Peyer's patch (tissue), 4 donors: ENCODE results near the gene PSD.

ENCODE experiments used
- POLR2A ChIP-seq, 2 donors: fragments of 450-650 bp; IDR thresholded peaks; one replicate each; pipeline ENCODE4 v1.5.1; 2017; ENCODE audit warnings: antibody characterized with exemption in 2 of 2, mild to moderate bottlenecking in 2 of 2, moderate library complexity in 2 of 2
- TF ChIP-seq, protein P1 (sequence below), 6 experiments: fragments of 450-650 bp in 4 of 6; fragments of 200-600 bp in 2 of 6; sonication (generic) in 1 of 6; IDR thresholded peaks; one replicate each; pipeline ENCODE4 v1.5.1; 2017 to 2019; ENCODE audit warnings: antibody characterized with exemption in 6 of 6, mild to moderate bottlenecking in 3 of 6, moderate library complexity in 1 of 6

- no peak for TF ChIP-seq POLR2A (IDR thresholded peaks at IDR 0.05)
- TF ChIP-seq, protein P1, sequence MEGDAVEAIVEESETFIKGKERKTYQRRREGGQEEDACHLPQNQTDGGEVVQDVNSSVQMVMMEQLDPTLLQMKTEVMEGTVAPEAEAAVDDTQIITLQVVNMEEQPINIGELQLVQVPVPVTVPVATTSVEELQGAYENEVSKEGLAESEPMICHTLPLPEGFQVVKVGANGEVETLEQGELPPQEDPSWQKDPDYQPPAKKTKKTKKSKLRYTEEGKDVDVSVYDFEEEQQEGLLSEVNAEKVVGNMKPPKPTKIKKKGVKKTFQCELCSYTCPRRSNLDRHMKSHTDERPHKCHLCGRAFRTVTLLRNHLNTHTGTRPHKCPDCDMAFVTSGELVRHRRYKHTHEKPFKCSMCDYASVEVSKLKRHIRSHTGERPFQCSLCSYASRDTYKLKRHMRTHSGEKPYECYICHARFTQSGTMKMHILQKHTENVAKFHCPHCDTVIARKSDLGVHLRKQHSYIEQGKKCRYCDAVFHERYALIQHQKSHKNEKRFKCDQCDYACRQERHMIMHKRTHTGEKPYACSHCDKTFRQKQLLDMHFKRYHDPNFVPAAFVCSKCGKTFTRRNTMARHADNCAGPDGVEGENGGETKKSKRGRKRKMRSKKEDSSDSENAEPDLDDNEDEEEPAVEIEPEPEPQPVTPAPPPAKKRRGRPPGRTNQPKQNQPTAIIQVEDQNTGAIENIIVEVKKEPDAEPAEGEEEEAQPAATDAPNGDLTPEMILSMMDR (IDR thresholded peaks at IDR 0.05): no peak
These were observed 50.5 kb downstream of the PSD start for GRCh38 chr10:102368077-102368476.
